Astrocyte (in vitro differentiated cells and primary cell): Measurements from ENCODE around the gene KPNA1.

Experiments
- CTCF ChIP-seq: IDR thresholded peaks from 2 replicates; pipeline ENCODE4 v1.5.1; 2011; ENCODE audit warnings: low read depth, mild to moderate bottlenecking, inconsistent platforms, low read length, moderate library complexity; ENCODE audit not compliant: insufficient read depth
- EZH2 ChIP-seq: IDR thresholded peaks from 2 replicates; pipeline ENCODE4 v1.6.1; 2012; ENCODE audit warnings: mild to moderate bottlenecking, low read length, inconsistent platforms; ENCODE audit not compliant: insufficient read depth

GRCh38 chr3:122392868-122393844 lies 121.6 kb downstream of the KPNA1 start:
- TF ChIP-seq CTCF (peak; percentile 85), EZH2 (no peak)
